Stimulated activated CD4-positive, alpha-beta T cell treated with anti-CD3 and anti-CD28 coated beads, Interleukin-1b, Interleukin-23, amount 100 ng/mL, for 24 hours (primary cell): ENCODE data around the gene SKP2.
"Not testable (repeated sequence)": the region's sequence is repeated elsewhere in the genome, so short reads cannot be mapped to it uniquely, and the experiment has no call there.

Experiments used
- DNase-seq, 4 experiments: peaks; one replicate each; pipeline ENCODE4 v3.0.0-alpha.2; 2020; ENCODE audit warnings: low read depth in 4 of 4, low spot score in 1 of 4

The SKP2 gene

GRCh38 chr5:36151434-36152323 lies at the start of gene SKP2, which contains the start of gene LMBRD2:
Gene SKP2, plus strand, starts transcription at chr5:36152111. Its CDS starts 152 bp downstream, at chr5:36152263.
Gene LMBRD2, minus strand, starts transcription at chr5:36151887. Its CDS starts 8,538 bp downstream, at chr5:36143349.
- peak; percentile 90 to 96 (median 94) for DNase-seq

DNA sequence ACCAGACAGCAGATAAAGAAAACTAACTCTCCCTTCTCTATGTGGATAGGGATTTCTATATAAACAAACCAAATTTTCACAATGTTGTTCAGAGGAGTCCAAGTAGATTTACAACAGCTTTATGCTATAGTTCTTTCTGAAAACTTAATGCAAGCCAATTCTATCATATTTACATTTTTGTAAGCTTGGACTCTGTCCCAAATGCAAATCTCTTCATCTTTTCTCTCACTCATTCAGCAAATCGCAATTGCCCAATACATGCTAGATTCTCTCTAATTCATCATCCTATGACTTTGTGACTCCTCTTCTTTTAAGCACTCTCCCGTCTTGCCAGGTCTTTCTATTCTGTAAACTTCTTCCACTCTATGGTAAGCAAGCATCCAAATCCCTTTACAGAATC lies 46.1 kb upstream of the SKP2 start:
- no peak for DNase-seq

- DNase-seq = no peak
Measured at GRCh38 chr5:36108758-36109460, 43.0 kb upstream of the SKP2 start.

GRCh38 chr5:36111238-36111637 lies 40.7 kb upstream of the SKP2 start:
- DNase-seq = no peak

GRCh38 chr5:36125868-36126267 lies 26.0 kb upstream of the SKP2 start:
- DNase-seq = no peak

DNA sequence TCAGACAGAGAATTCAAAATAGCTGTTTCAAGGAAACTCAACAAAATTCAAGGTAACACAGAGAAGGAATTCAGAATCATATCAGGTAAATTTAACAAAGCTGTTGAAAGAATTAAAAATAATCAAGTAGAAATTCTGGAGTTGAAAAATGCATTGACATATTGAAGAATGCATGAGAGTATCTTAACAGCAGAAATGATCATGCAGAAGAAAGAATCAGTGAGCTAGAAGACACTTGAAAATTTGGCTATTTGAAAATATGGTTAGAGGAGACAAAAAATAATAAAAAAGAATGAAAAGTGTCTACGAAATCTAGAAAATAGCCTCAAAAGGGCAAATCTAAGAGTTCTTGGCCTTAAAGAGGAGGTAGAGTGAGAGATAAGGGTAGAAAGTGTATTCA lies 23.1 kb upstream of the SKP2 start:
- DNase-seq = no peak

DNA sequence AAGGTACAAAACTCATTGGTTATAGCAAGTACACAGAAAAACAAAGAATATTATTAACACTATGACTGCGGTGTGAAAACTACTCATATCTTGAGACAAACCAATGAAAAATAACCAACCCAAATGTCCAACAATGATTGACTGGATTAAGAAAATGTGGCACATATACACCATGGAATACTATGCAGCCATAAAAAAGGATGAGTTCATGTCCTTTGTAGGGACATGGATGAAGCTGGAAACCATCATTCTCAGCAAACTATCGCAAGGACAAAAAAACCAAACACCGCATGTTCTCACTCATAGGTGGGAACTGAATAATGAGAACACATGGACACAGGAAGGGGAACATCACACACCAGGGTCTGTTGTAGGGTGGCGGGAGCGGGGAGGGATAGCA lies 22.2 kb upstream of the SKP2 start:
- not testable (repeated sequence) for DNase-seq

DNA sequence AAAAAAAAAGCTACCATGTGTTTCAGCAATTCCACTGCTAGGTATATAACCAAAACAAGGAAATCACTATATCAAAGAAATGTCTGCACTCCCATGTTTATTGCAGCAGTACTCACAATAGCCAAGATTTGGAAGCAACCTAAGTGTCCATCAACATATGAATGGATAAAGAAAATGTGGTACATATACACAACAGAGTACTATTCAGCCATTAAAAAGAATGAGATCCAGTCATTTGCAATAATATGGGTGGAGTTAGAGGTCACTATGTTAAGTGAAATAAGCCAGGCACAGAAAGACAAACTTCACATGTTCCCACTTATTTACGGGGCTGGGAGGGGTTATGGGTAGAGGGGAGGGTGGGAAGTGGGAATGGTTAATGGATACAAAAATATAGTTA lies 18.9 kb upstream of the SKP2 start:
- DNase-seq = not testable (repeated sequence)

GRCh38 chr5:36135988-36136387 lies 15.9 kb upstream of the SKP2 start:
- DNase-seq = no peak

GRCh38 chr5:36136581-36136980 lies 15.3 kb upstream of the SKP2 start:
- DNase-seq = no peak

GRCh38 chr5:36138900-36139683 lies 12.8 kb upstream of the SKP2 start:
- no peak for DNase-seq

- DNase-seq = no peak
Measured at GRCh38 chr5:36145311-36145710, 6.6 kb upstream of the SKP2 start.

- no peak for DNase-seq
Measured at GRCh38 chr5:36146390-36146789, 5.5 kb upstream of the SKP2 start.

DNA sequence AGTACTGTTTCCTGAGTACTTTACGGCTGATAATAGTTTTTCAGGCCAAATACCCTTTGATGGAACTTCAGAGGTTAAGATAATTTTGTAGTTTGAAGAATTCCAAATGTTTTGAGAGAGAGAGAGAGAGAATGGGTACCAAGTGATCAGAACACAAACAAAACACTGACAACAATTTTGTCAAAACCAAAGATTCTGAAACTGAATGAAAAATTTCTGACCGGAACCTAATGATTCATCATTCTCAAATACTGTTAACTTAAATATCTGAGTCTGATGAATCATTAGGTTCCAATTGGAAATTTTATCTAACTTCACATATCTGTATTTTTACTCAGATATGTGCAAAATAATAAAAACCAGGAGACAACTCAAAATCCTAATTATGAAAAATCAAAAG lies 4.2 kb upstream of the SKP2 start:
- no peak for DNase-seq

GRCh38 chr5:36150676-36151433 lies 1.1 kb upstream of the SKP2 start:
- peak in 3 of 4 experiments; percentile 20 to 36 (median 36) for DNase-seq

DNA sequence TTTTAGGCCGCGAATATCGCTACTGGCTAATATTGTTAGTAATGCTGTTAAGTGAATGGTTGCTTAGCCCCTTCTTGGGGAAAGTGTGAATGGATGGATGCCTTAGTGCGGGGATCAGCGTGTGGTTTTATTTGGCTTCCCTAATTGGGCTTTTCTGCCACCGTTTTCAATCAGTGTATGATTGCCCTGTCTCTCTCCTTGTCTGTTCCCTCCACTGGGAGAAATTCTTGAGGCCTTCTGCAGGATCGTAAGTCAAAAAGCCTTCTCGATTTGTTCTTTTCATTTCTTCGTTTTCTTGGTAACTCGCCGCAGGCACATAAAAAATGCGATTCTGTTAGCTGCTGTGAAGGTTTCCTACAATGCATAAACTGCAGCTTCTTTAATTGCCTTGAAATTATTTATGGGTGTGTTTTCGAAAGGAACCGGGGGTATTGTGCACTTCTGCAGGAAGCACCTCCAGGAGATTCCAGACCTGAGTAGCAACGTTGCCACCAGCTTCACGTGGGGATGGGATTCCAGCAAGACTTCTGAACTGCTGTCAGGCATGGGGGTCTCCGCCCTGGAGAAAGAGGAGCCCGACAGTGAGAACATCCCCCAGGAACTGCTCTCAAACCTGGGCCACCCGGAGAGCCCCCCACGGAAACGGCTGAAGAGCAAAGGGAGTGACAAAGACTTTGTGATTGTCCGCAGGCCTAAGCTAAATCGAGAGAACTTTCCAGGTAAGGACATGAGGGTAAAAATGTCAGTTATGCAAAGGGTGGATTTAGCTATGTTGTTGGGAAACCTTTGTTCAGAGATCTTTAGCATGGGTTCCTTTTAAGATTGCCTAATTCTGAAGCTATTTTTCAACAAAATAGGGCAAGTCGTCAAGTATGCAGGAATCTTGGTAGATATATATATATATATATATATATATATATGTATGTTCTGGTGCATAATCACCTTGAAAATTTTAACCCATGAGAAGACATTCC lies 700 bp downstream of the SKP2 start:
- no peak for DNase-seq

DNA sequence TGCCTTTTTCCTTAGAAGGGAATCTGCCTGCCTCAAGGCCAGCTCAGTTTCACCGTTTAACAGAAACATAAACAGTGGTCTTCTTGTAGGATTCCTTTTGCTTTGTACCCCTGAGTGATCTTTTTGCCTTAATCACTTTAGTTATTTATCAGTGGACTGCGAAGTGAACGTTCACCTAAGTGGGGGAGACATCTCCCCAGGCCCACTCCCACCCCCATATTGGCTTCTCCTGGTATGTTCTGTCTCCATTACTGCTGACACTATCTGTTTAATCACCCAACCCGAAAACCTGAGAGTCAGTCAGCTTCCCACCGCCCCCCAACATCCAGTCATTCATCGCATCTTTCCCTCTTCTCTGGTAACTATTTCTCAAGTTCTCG lies 1.4 kb downstream of the SKP2 start:
- no peak for DNase-seq

DNA sequence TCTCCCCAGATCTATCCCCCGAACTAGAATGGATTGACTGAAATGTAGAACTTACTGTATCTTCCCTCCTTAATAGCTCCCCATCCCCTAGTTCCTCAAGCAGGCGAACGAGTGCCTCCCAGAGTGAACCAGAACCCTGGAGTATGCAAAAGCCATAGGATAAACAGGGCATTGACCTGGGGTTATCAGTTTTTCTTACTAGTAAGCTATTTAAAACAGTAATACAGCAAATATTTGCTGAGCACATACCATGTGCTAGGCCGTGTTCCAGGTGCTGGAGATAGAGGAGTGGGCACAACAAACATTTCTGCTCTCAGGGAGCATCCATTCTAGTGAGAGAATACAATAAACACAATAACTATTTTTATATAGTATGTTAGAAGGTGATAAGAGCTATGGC lies 1.8 kb downstream of the SKP2 start:
- no peak for DNase-seq

DNA sequence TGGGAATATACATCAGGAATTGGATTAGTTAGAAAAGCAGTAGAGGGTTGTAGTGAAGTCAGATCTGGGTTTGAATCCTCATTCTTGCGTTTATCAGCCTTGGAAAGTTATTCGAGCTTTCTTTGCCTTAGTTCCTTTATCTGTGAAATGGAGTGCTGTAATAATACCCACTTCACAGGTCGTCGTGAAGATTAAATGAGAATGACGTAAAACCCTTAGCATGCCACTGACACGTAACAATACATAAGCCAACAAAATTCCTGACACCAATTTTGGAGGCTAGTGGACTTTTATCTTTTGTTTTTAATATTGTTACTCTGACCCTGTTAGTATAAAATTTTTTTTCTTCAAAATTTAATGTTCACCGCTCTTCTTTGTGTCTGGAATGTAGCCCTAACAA lies 3.4 kb downstream of the SKP2 start:
- DNase-seq = no peak
